Ovary (tissue), 9 donors: ENCODE data around the gene PGBD2. TPM values are rescaled to one million over a fixed set of nuclear protein-coding genes. Genes with fewer than 3 reads are reported as not detected.
"Not testable (repeated sequence)": the region's sequence is repeated elsewhere in the genome, so short reads cannot be mapped to it uniquely, and the experiment has no call there.

ENCODE experiments used
- DNase-seq, 5 donors: peaks; one replicate each; pipeline ENCODE4 v3.0.0-alpha.2; 2019 to 2020
- H3K27ac ChIP-seq, 2 donors: fragments of 200-600 bp; one replicate each; pipeline versions ENCODE4 v1.5.1 to v1.8.0; 2019 to 2022
- H3K27me3 ChIP-seq: fragments of 200-600 bp; one replicate; pipeline ENCODE4 v1.8.0; 2022
- H3K36me3 ChIP-seq: fragments of 200-600 bp; sonication (generic); one replicate; pipeline ENCODE4 v1.5.1; 2019
- H3K4me1 ChIP-seq: one replicate; pipeline ENCODE4 v1.8.1; 2013; ENCODE audit warnings: mild to moderate bottlenecking, moderate library complexity; ENCODE audit not compliant: insufficient read depth
- H3K4me3 ChIP-seq: fragments of 200-600 bp; sonication (generic); one replicate; pipeline ENCODE4 v1.5.1; 2017
- H3K9me3 ChIP-seq, 2 donors: fragments of 200-600 bp in 1 of 2; sonication (generic) in 1 of 2; one replicate each; pipeline versions ENCODE4 v1.5.1 to v1.8.1; 2013 to 2019; ENCODE audit warnings: mild to moderate bottlenecking in 1 of 2, moderate library complexity in 1 of 2
- CTCF ChIP-seq, 3 donors: fragments of 450-650 bp in 2 of 3; fragments of 200-600 bp in 1 of 3; IDR thresholded peaks; one replicate each; pipeline versions ENCODE4 v1.5.1 to v1.8.0; 2016 to 2022; ENCODE audit warnings: antibody characterized with exemption in 3 of 3, mild to moderate bottlenecking in 1 of 3
- EP300 ChIP-seq: sonication (generic); formaldehyde crosslinking; IDR thresholded peaks from one replicate; pipeline ENCODE4 v1.6.1; 2017; ENCODE audit warnings: antibody characterized with exemption
- POLR2A ChIP-seq: fragments of 450-650 bp; IDR thresholded peaks from one replicate; pipeline ENCODE4 v1.6.1; 2017; ENCODE audit warnings: antibody characterized with exemption, mild to moderate bottlenecking, moderate library complexity
- WGBS, 3 donors: extraction: QIAGEN DNeasy Blood & Tissue Kit in 1 of 3; methylation state at CpG; one replicate each; pipeline versions ENCODE4 v1.1.5 to v1.1.7; 2013 to 2017; 5-methylcytosine and 5-hydroxymethylcytosine counted together
- intact Hi-C, 4 donors: fragments of 100-400 bp; cut with DNase I; formaldehyde crosslinking; loops; one replicate each; pipeline versions ENCODE4 v1.11.0 to v1.15.1; 2022 to 2023
- polyA plus RNA-seq, 2 donors: library from polyadenylated mRNA; stranded (reverse); fragments of 200-250 nt in 1 of 2; fragments of 350-450 nt in 1 of 2; fragmentation: Illumina TruSeq in 1 of 2; extraction: RNeasy Lipid Tissue Mini Kit (QIAGEN cat#74804) in 1 of 2; gene quantifications; one replicate each; pipeline ENCODE4 v1.2.3, GENCODE V29; 2013 to 2014
- total RNA-seq, 7 donors: library from RNA; depleted of rRNA in 2 of 7; stranded (reverse); fragments of >200 nt in 2 of 7; fragmentation: NEBNext Ultra II Directional in 3 of 7; extraction: Animal tissue kit (Norgen Biotek cat#: 25700) in 3 of 7; gene quantifications; one replicate each; pipeline versions ENCODE4 v1.1.0 to v1.2.4, GENCODE V29; 2016 to 2023
- donor health status: DM: no; HTN: no; CAD: no; lungs with moderate emphysema.
- donor health status: DM: no; HTN: no; CAD: no.
- donor health status: Bipolar disorder and iron deficiency.
- donor health status: DM: yes; HTN: yes; CAD: no.
- donor health status: DM: no; HTN: no; CAD: no.
- donor health status: DM: yes; HTN: yes; CAD: no.

The PGBD2 gene
- total and polyA plus RNA-seq, 9 donors = 3.9 to 10.7 (median 7.1) TPM

GRCh38 chr1:248885646-248886045, 20.4 kb upstream of the PGBD2 start:
- Histone ChIP-seq H3K9me3 (no peaks in the 10 kb centered on the region), H3K36me3 (no peaks in the 10 kb centered on the region), H3K27ac (no peak overlapping the region), H3K27me3 (no peaks in the 10 kb centered on the region), H3K4me1 (peaks cover 1% of the 10 kb centered on the region), H3K4me3 (no peak overlapping the region)
- DNase-seq = no peak
- TF ChIP-seq CTCF (IDR thresholded peaks at IDR 0.05) (no peak), POLR2A (no peak), EP300 (no peak)
- WGBS, 3 donors = 84 to 94% (median 93%) methylated on average over 1 of the region's 1 CpG
- intact Hi-C loops = no loop called here

- 2 to 5% (median 3%) methylated on average over 1 of the region's 1 CpG for WGBS, 3 donors
- H3K27ac ChIP-seq = no peak overlapping the region
- H3K9me3 ChIP-seq = no peaks in the 10 kb centered on the region
- peaks cover 1% of the 10 kb centered on the region for H3K4me1 ChIP-seq
- H3K4me3 ChIP-seq = no peak overlapping the region
- H3K36me3 ChIP-seq = no peaks in the 10 kb centered on the region
- no peak for TF ChIP-seq CTCF (IDR thresholded peaks at IDR 0.05)
- no peak for TF ChIP-seq POLR2A
- no peak for TF ChIP-seq EP300
- no peaks in the 10 kb centered on the region for H3K27me3 ChIP-seq
- DNase-seq = no peak
- intact Hi-C loops = no loop called here
Measured at GRCh38 chr1:248886237-248886895, 19.7 kb upstream of the PGBD2 start.

GRCh38 chr1:248889914-248890243, 16.2 kb upstream of the PGBD2 start:
- DNase-seq, H3K4me1 ChIP-seq, H3K9me3 ChIP-seq, H3K27me3 ChIP-seq, H3K4me3 ChIP-seq, H3K27ac ChIP-seq, intact Hi-C loops, H3K36me3 ChIP-seq: not testable (repeated sequence)
- 48 to 69% (median 59%) methylated on average over 10 of the region's 10 CpGs for WGBS, 3 donors

GRCh38 chr1:248890549-248891498, 15.2 kb upstream of the PGBD2 start:
- no peak for DNase-seq
- no peak for TF ChIP-seq EP300
- TF ChIP-seq CTCF (IDR thresholded peaks at IDR 0.05) = no peak
- no peak for TF ChIP-seq POLR2A
- WGBS, 3 donors = 81 to 86% (median 85%) methylated on average over 9 of the region's 9 CpGs
- Histone ChIP-seq H3K36me3 (no peaks in the 10 kb centered on the region), H3K27me3 (no peaks in the 10 kb centered on the region), H3K4me1 (peaks cover 1% of the 10 kb centered on the region), H3K4me3 (no peak overlapping the region), H3K27ac (no peak overlapping the region), H3K9me3 (no peaks in the 10 kb centered on the region)
- intact Hi-C loops = no loop called here

- Histone ChIP-seq H3K4me1 (peaks cover 1% of the 10 kb centered on the region), H3K36me3 (no peaks in the 10 kb centered on the region), H3K27ac (no peak overlapping the region), H3K27me3 (no peaks in the 10 kb centered on the region), H3K4me3 (no peak overlapping the region), H3K9me3 (no peaks in the 10 kb centered on the region)
- 89 to 93% (median 91%) methylated on average over 2 of the region's 2 CpGs for WGBS, 3 donors
- TF ChIP-seq EP300 = no peak
- TF ChIP-seq CTCF (IDR thresholded peaks at IDR 0.05) = no peak
- no peak for DNase-seq
- intact Hi-C loops = no loop called here
Measured at GRCh38 chr1:248891758-248892157, 14.3 kb upstream of the PGBD2 start.
